GM12878 (cell line): ENCODE data around the gene ROBO1. TPM values are rescaled to one million over a fixed set of nuclear protein-coding genes. Genes with fewer than 3 reads are reported as not detected.

Source experiments
- ASH2L ChIP-seq: fragments of 300-600, 200-600 bp; sonication (generic); IDR thresholded peaks from 2 replicates; pipeline ENCODE4 v1.6.1; 2017; ENCODE audit warnings: low read depth, mild to moderate bottlenecking, borderline replicate concordance
- CREB1 ChIP-seq: IDR thresholded peaks from 2 replicates; pipeline ENCODE4 v1.6.1; 2012; ENCODE audit warnings: low read depth, mild to moderate bottlenecking, inconsistent platforms
- ETV6 ChIP-seq, 2 experiments: fragments of 450-650 bp in 1 of 2; IDR thresholded peaks in 1 of 2; conservative IDR thresholded peaks in 1 of 2; 2 replicates each; pipeline ENCODE4 v1.6.1; 2014; ENCODE audit warnings: antibody characterized with exemption in 1 of 2, borderline replicate concordance in 1 of 2, low read depth in 1 of 2, mild to moderate bottlenecking in 1 of 2, moderate library complexity in 1 of 2
- FOS ChIP-seq: IDR thresholded peaks from 3 replicates; pipeline ENCODE4 v1.6.1; 2011; ENCODE audit warnings: borderline replicate concordance; ENCODE audit not compliant: insufficient read length; ENCODE audit errors: extremely low read depth
- POLR2AphosphoS5 ChIP-seq: IDR thresholded peaks from 2 replicates; pipeline ENCODE4 v1.6.1; 2011; ENCODE audit warnings: mild to moderate bottlenecking, low read length, inconsistent platforms
- TBL1XR1 ChIP-seq: IDR thresholded peaks from 2 replicates; pipeline ENCODE4 v1.6.1; 2012; ENCODE audit warnings: low read depth, low read length, improper control_type of control experiment
- polyA plus RNA-seq, 11 experiments: library from polyadenylated mRNA; depleted of rRNA in 4 of 11; unstranded in 6 of 11; stranded (reverse) in 5 of 11; fragments of >200 nt; fragmentation: Nextera tagmentation in 4 of 11; fragmentation: Illumina TruSeq in 1 of 11; extraction: Ambion mirVana in 4 of 11; extraction: Trizol in 1 of 11; gene quantifications; 1 replicate in 1 of 11; 2 replicates in 10 of 11; pipeline versions ENCODE4 v1.2.1 to v1.2.3, GENCODE V29; 2011 to 2016; ENCODE audit warnings: inconsistent platforms in 2 of 11, missing spikeins in 2 of 11, low read depth in 1 of 11
- total RNA-seq, 4 experiments: library from RNA; depleted of rRNA in 3 of 4; stranded (reverse); fragments of >200 nt in 3 of 4; fragmentation: Illumina TruSeq in 1 of 4; extraction: Trizol in 1 of 4; gene quantifications; 2 replicates each; pipeline versions ENCODE4 v1.2.1 to v1.2.3, GENCODE V29; 2013 to 2021
- TF ChIP-seq, protein P1 (sequence below): fragments of 450-650 bp; formaldehyde crosslinking; IDR thresholded peaks from 2 replicates; pipeline ENCODE4 v1.4.0; 2020; ENCODE audit warnings: mild to moderate bottlenecking, moderate library complexity
- TF ChIP-seq, protein P2 (sequence below): fragments of 450-650 bp; IDR thresholded peaks from 2 replicates; pipeline ENCODE4 v1.6.1; 2017; ENCODE audit warnings: mild to moderate bottlenecking, moderate library complexity

Gene ROBO1
- total and polyA plus RNA-seq, 10 of the 15 experiments (the other 5 are each of a cell fraction or from before 2014, with no cell fraction given), result 0.29 to 46.5 (median 1.2) TPM

DNA sequence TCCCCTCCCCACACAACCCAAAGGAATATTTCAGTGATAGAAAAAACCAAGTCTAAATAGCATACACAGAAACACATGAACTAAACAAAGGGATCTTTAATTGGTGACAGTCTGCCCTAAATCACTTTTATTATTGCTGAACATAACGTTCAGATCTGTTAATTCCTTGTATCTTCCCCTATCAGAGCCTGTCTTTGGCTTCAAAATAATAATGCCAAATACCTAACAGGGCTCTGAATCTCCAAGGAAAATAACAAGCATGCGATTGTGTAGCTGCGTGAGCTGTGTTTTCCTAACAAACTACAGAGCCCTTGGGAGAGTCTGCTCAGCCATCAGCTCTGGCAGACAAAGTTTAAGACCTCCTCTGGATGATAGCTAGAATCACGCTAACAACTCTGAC lies 1010.1 kb downstream of the ROBO1 start (continued):
- TF ChIP-seq, protein P1, sequence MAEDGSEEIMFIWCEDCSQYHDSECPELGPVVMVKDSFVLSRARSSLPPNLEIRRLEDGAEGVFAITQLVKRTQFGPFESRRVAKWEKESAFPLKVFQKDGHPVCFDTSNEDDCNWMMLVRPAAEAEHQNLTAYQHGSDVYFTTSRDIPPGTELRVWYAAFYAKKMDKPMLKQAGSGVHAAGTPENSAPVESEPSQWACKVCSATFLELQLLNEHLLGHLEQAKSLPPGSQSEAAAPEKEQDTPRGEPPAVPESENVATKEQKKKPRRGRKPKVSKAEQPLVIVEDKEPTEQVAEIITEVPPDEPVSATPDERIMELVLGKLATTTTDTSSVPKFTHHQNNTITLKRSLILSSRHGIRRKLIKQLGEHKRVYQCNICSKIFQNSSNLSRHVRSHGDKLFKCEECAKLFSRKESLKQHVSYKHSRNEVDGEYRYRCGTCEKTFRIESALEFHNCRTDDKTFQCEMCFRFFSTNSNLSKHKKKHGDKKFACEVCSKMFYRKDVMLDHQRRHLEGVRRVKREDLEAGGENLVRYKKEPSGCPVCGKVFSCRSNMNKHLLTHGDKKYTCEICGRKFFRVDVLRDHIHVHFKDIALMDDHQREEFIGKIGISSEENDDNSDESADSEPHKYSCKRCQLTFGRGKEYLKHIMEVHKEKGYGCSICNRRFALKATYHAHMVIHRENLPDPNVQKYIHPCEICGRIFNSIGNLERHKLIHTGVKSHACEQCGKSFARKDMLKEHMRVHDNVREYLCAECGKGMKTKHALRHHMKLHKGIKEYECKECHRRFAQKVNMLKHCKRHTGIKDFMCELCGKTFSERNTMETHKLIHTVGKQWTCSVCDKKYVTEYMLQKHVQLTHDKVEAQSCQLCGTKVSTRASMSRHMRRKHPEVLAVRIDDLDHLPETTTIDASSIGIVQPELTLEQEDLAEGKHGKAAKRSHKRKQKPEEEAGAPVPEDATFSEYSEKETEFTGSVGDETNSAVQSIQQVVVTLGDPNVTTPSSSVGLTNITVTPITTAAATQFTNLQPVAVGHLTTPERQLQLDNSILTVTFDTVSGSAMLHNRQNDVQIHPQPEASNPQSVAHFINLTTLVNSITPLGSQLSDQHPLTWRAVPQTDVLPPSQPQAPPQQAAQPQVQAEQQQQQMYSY (CRISPR knock-in tag), result no peak
- TF ChIP-seq CREB1 (no peak), TBL1XR1 (no peak), FOS (no peak), POLR2AphosphoS5 (no peak), ASH2L (no peak), ETV6 (conservative IDR thresholded peaks at IDR 0.05 in 1 of 2, IDR thresholded peaks at IDR 0.05 in 1 of 2; ENCODE audit: borderline replicate concordance in 1 of 2, low read depth in 1 of 2) (no peak)
- TF ChIP-seq, protein P2, sequence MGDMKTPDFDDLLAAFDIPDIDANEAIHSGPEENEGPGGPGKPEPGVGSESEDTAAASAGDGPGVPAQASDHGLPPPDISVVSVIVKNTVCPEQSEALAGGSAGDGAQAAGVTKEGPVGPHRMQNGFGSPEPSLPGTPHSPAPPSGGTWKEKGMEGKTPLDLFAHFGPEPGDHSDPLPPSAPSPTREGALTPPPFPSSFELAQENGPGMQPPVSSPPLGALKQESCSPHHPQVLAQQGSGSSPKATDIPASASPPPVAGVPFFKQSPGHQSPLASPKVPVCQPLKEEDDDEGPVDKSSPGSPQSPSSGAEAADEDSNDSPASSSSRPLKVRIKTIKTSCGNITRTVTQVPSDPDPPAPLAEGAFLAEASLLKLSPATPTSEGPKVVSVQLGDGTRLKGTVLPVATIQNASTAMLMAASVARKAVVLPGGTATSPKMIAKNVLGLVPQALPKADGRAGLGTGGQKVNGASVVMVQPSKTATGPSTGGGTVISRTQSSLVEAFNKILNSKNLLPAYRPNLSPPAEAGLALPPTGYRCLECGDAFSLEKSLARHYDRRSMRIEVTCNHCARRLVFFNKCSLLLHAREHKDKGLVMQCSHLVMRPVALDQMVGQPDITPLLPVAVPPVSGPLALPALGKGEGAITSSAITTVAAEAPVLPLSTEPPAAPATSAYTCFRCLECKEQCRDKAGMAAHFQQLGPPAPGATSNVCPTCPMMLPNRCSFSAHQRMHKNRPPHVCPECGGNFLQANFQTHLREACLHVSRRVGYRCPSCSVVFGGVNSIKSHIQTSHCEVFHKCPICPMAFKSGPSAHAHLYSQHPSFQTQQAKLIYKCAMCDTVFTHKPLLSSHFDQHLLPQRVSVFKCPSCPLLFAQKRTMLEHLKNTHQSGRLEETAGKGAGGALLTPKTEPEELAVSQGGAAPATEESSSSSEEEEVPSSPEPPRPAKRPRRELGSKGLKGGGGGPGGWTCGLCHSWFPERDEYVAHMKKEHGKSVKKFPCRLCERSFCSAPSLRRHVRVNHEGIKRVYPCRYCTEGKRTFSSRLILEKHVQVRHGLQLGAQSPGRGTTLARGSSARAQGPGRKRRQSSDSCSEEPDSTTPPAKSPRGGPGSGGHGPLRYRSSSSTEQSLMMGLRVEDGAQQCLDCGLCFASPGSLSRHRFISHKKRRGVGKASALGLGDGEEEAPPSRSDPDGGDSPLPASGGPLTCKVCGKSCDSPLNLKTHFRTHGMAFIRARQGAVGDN, result no peak
